PFSK-1 (cell line): ENCODE measurements around the gene CRKL.

Experiments used
- FOXP2 ChIP-seq: optimal IDR thresholded peaks from 2 replicates; pipeline ENCODE3; 2011; ENCODE audit warnings: borderline replicate concordance, control low read depth, inconsistent platforms; ENCODE audit not compliant: insufficient read depth; ENCODE audit errors: extremely low read length, extremely low read depth
- SIN3A ChIP-seq: IDR thresholded peaks from 2 replicates; pipeline ENCODE4 v1.6.1; 2012; ENCODE audit warnings: mild to moderate bottlenecking, low read length, moderate library complexity, borderline replicate concordance; ENCODE audit not compliant: insufficient read depth
- TF ChIP-seq, protein P1 (sequence below), 2 experiments: IDR thresholded peaks; 2 replicates each; pipeline versions ENCODE4 v1.6.1 to v1.8.0; 2011 to 2012; ENCODE audit warnings: low read depth in 2 of 2, low read length in 2 of 2, control low read depth in 1 of 2, inconsistent platforms in 1 of 2, mild to moderate bottlenecking in 1 of 2, moderate library complexity in 1 of 2; ENCODE audit not compliant: insufficient read depth in 1 of 2

GRCh38 chr22:21000207-21000986 is 83.2 kb downstream of the CRKL start:
- TF ChIP-seq SIN3A (no peak), FOXP2 (no peak)
- TF ChIP-seq, protein P1, sequence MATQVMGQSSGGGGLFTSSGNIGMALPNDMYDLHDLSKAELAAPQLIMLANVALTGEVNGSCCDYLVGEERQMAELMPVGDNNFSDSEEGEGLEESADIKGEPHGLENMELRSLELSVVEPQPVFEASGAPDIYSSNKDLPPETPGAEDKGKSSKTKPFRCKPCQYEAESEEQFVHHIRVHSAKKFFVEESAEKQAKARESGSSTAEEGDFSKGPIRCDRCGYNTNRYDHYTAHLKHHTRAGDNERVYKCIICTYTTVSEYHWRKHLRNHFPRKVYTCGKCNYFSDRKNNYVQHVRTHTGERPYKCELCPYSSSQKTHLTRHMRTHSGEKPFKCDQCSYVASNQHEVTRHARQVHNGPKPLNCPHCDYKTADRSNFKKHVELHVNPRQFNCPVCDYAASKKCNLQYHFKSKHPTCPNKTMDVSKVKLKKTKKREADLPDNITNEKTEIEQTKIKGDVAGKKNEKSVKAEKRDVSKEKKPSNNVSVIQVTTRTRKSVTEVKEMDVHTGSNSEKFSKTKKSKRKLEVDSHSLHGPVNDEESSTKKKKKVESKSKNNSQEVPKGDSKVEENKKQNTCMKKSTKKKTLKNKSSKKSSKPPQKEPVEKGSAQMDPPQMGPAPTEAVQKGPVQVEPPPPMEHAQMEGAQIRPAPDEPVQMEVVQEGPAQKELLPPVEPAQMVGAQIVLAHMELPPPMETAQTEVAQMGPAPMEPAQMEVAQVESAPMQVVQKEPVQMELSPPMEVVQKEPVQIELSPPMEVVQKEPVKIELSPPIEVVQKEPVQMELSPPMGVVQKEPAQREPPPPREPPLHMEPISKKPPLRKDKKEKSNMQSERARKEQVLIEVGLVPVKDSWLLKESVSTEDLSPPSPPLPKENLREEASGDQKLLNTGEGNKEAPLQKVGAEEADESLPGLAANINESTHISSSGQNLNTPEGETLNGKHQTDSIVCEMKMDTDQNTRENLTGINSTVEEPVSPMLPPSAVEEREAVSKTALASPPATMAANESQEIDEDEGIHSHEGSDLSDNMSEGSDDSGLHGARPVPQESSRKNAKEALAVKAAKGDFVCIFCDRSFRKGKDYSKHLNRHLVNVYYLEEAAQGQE (IDR thresholded peaks at IDR 0.05; ENCODE audit: insufficient read depth in 1 of 2, low read depth in 2 of 2, low read length in 2 of 2): no peak
